Trophoblast cell (in vitro differentiated cells and primary cell): ENCODE measurements around the gene DXO.
"Not testable (repeated sequence)": the region's sequence is repeated elsewhere in the genome, so short reads cannot be mapped to it uniquely, and the experiment has no call there.

ENCODE experiments used
- DNase-seq, 2 donors: peaks; one replicate each; pipeline ENCODE4 v3.0.0-alpha.2; 2016
- H2AFZ ChIP-seq: 2 replicates; pipeline ENCODE4 v1.6.1; 2013; ENCODE audit warnings: low read length, moderate library complexity, mild to moderate bottlenecking; ENCODE audit not compliant: insufficient read depth, poor library complexity
- H2AK5ac ChIP-seq: 2 replicates; pipeline ENCODE4 v1.6.1; 2013; ENCODE audit warnings: mild to moderate bottlenecking, low read length
- H2BK120ac ChIP-seq: 2 replicates; pipeline ENCODE4 v1.6.1; 2013; ENCODE audit warnings: low read length, mild to moderate bottlenecking, moderate library complexity; ENCODE audit not compliant: insufficient read depth, poor library complexity
- H2BK12ac ChIP-seq: 2 replicates; pipeline ENCODE4 v1.6.1; 2013; ENCODE audit warnings: mild to moderate bottlenecking, low read length, moderate library complexity
- H2BK5ac ChIP-seq: 2 replicates; pipeline ENCODE4 v1.6.1; 2013; ENCODE audit warnings: low read length, low read depth, moderate library complexity, mild to moderate bottlenecking; ENCODE audit not compliant: poor library complexity
- H3K14ac ChIP-seq: 2 replicates; pipeline ENCODE4 v1.6.1; 2013; ENCODE audit warnings: mild to moderate bottlenecking, low read length
- H3K18ac ChIP-seq: 2 replicates; pipeline ENCODE4 v1.6.1; 2013; ENCODE audit warnings: mild to moderate bottlenecking, low read length
- H3K23ac ChIP-seq: 2 replicates; pipeline ENCODE4 v1.6.1; 2013; ENCODE audit warnings: low read length
- H3K27ac ChIP-seq: 2 replicates; pipeline ENCODE4 v1.5.1; 2013; ENCODE audit warnings: low read depth, mild to moderate bottlenecking, inconsistent platforms, low read length, moderate library complexity
- H3K27me3 ChIP-seq: 2 replicates; pipeline ENCODE4 v1.6.1; 2013; ENCODE audit warnings: inconsistent platforms, mild to moderate bottlenecking, low read length, moderate library complexity; ENCODE audit not compliant: insufficient read depth
- H3K36me3 ChIP-seq, 2 experiments: 1 replicate in 1 of 2; 2 replicates in 1 of 2; pipeline ENCODE4 v1.6.1; 2013; ENCODE audit warnings: low read length in 2 of 2, mild to moderate bottlenecking in 2 of 2, moderate library complexity in 1 of 2; ENCODE audit not compliant: insufficient read depth in 2 of 2, control insufficient read depth in 1 of 2
- H3K4ac ChIP-seq: 2 replicates; pipeline ENCODE4 v1.6.1; 2013; ENCODE audit warnings: low read depth, mild to moderate bottlenecking, low read length, moderate library complexity
- H3K4me1 ChIP-seq, 2 experiments: 1 replicate in 1 of 2; 2 replicates in 1 of 2; pipeline ENCODE4 v1.6.1; 2013; ENCODE audit warnings: low read length in 2 of 2, mild to moderate bottlenecking in 2 of 2, moderate library complexity in 1 of 2; ENCODE audit not compliant: insufficient read depth in 2 of 2, control insufficient read depth in 1 of 2
- H3K4me2 ChIP-seq: 2 replicates; pipeline ENCODE4 v1.6.1; 2013; ENCODE audit warnings: inconsistent platforms, mild to moderate bottlenecking, low read length, moderate library complexity
- H3K4me3 ChIP-seq: 2 replicates; pipeline ENCODE4 v1.5.1; 2013; ENCODE audit warnings: mild to moderate bottlenecking, low read depth, low read length, inconsistent platforms
- H3K79me1 ChIP-seq: one replicate; pipeline ENCODE4 v1.6.1; 2013; ENCODE audit warnings: low read length
- H3K79me2 ChIP-seq: 2 replicates; pipeline ENCODE4 v1.6.1; 2013; ENCODE audit warnings: low read length, mild to moderate bottlenecking; ENCODE audit not compliant: control insufficient read depth, insufficient read depth, poor library complexity
- H3K9ac ChIP-seq: 2 replicates; pipeline ENCODE4 v1.6.1; 2013; ENCODE audit warnings: mild to moderate bottlenecking, low read length
- H3K9me3 ChIP-seq: 2 replicates; pipeline ENCODE4 v1.6.1; 2013; ENCODE audit warnings: low read depth, mild to moderate bottlenecking, control low read depth, inconsistent platforms, low read length; ENCODE audit not compliant: insufficient read depth
- H4K12ac ChIP-seq: 2 replicates; pipeline ENCODE4 v1.6.1; 2013; ENCODE audit warnings: low read depth, mild to moderate bottlenecking, low read length, moderate library complexity
- H4K8ac ChIP-seq: 2 replicates; pipeline ENCODE4 v1.6.1; 2013; ENCODE audit warnings: low read depth, mild to moderate bottlenecking, low read length, moderate library complexity
- H4K91ac ChIP-seq: one replicate; pipeline ENCODE4 v1.6.1; 2013; ENCODE audit warnings: low read depth, mild to moderate bottlenecking, low read length, moderate library complexity
- WGBS: extraction: QIAGEN DNeasy Blood & Tissue Kit; methylation state at CpG from one replicate; pipeline ENCODE4 v1.1.7; 2013; ENCODE audit warnings: missing lambda C conversion rate; ENCODE audit not compliant: insufficient read length, insufficient coverage; ENCODE audit errors: extremely low coverage; 5-methylcytosine and 5-hydroxymethylcytosine counted together

DXO gene

DNA sequence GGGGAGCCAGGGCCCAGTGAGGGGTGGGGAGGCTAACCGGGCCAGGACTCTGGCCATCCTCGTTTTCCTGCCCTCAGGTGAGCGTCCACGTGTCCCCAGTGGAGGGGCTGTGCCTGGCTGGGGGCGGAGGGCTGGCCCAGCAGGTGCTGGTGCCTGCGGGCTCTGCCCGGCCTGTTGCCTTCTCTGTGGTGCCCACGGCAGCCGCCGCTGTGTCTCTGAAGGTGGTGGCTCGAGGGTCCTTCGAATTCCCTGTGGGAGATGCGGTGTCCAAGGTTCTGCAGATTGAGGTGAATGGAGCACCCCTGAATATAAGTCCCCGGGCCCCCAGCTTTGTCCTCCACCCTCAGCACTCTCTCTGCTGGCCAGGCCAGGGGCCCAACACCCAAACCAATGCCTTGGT, 22.5 kb upstream of the DXO start:
- H3K27ac ChIP-seq, H3K4me1 ChIP-seq, H4K12ac ChIP-seq, H3K27me3 ChIP-seq, H3K79me2 ChIP-seq, H3K18ac ChIP-seq, H3K9me3 ChIP-seq, H2BK120ac ChIP-seq, H3K4me3 ChIP-seq, H4K8ac ChIP-seq, H3K79me1 ChIP-seq, DNase-seq, H3K4me2 ChIP-seq, H2AK5ac ChIP-seq, H3K36me3 ChIP-seq, H3K9ac ChIP-seq, H2AFZ ChIP-seq, H2BK5ac ChIP-seq, H3K23ac ChIP-seq, H3K4ac ChIP-seq, H4K91ac ChIP-seq, H3K14ac ChIP-seq, H2BK12ac ChIP-seq: not testable (repeated sequence)
- WGBS = no CpG with 5 or more reads among the region's 14 CpGs

DNA sequence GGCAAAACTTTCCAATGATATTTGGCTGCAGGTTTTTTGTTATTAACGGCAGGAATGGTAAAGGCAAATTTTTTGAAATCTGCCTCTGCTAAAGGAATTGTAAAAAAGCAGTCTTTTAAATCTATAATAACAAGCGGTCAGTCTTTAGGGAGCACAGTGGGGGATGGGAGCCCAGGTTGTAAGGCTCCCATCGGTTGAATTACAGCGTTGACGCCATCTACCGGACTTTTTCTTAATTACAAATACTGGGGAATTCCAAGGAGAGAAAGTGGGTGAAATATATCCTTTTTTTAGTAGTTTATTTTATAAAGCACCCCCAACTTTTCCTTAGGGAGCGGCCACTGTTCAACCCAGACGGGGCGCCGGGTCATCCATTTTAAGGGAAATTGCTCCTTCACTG, 17.4 kb upstream of the DXO start:
- H2AFZ ChIP-seq, H4K12ac ChIP-seq, H3K79me2 ChIP-seq, H2BK120ac ChIP-seq, H2AK5ac ChIP-seq, H3K9me3 ChIP-seq, H4K91ac ChIP-seq, H3K79me1 ChIP-seq, H3K4me1 ChIP-seq, H2BK12ac ChIP-seq, H3K27ac ChIP-seq, H3K27me3 ChIP-seq, H3K14ac ChIP-seq, H2BK5ac ChIP-seq, H3K23ac ChIP-seq, H3K4me3 ChIP-seq, H3K36me3 ChIP-seq, H3K4me2 ChIP-seq, H3K4ac ChIP-seq, H3K18ac ChIP-seq, H3K9ac ChIP-seq, H4K8ac ChIP-seq, DNase-seq: not testable (repeated sequence)
- no CpG with 5 or more reads among the region's 10 CpGs for WGBS

DNA sequence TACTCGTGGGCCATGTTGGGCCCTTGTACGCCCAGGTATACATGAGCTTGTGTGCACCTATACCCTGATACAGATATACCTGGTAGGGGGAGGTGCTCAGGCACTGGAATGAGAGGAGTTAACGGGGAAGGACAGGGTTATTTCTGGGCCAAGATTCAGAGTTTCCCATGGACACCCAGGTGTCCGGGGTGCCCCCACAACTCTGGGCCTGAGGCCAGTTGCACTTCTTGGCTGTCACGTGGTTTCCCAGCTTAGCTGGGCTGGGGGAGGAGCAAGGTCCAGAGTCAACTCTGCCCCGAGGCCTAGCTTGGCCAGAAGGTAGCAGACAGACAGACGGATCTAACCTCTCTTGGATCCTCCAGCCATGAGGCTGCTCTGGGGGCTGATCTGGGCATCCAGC, 9.8 kb upstream of the DXO start, which contains the start of gene C4A:
Gene C4A, plus strand, starts transcription at position 314 of the 400 bp plus-strand sequence. Its CDS starts 51 bp downstream, at position 365.
- not testable (repeated sequence) for H3K79me1 ChIP-seq, H3K18ac ChIP-seq, H3K27ac ChIP-seq, H3K4me1 ChIP-seq, H3K9me3 ChIP-seq, H3K4ac ChIP-seq, H4K12ac ChIP-seq, DNase-seq, H2BK5ac ChIP-seq, H3K79me2 ChIP-seq, H3K4me2 ChIP-seq, H3K14ac ChIP-seq, H3K9ac ChIP-seq, H3K4me3 ChIP-seq, H3K36me3 ChIP-seq, H3K23ac ChIP-seq, H2BK120ac ChIP-seq, H2AK5ac ChIP-seq, H4K8ac ChIP-seq, H2BK12ac ChIP-seq, H2AFZ ChIP-seq, H4K91ac ChIP-seq, H3K27me3 ChIP-seq
- no CpG with 5 or more reads among the region's 7 CpGs for WGBS

DNA sequence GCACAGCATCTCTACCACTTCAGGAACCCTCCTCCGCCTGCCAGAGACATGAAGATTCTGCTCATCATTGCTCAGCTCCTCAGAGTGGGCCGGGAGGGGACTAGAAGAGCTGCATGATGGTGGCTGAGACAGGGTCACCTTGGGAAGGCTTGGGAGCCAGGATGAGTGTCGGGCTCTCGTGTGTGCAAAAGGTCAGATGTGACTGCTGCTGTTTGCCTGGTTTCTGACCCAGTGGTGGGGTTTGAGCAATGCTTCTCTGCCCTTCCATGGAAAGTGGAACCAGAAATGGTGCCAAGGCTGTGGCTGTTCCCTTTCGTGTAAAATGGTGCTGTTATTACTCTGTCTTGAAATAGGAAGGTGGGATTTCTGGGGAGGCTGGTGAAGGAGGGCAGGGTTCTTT, 9.1 kb upstream of the DXO start:
- not testable (repeated sequence) for H2BK5ac ChIP-seq, H3K79me1 ChIP-seq, H3K9me3 ChIP-seq, H4K12ac ChIP-seq, H3K27ac ChIP-seq, H3K14ac ChIP-seq, H3K4me2 ChIP-seq, H4K91ac ChIP-seq, H2AK5ac ChIP-seq, DNase-seq, H3K27me3 ChIP-seq, H3K4me3 ChIP-seq, H2AFZ ChIP-seq, H3K4ac ChIP-seq, H4K8ac ChIP-seq, H3K18ac ChIP-seq, H2BK120ac ChIP-seq, H3K79me2 ChIP-seq, H3K36me3 ChIP-seq, H3K23ac ChIP-seq, H2BK12ac ChIP-seq, H3K4me1 ChIP-seq, H3K9ac ChIP-seq
- no CpG with 5 or more reads among the region's 5 CpGs for WGBS
